Left ventricle myocardium superior (tissue), 1 donor: ENCODE data around the gene NOTCH4. TPM values are rescaled to one million over a fixed set of nuclear protein-coding genes. Genes with fewer than 3 reads are reported as not detected.
A peak's percentile ranks its signal among the peaks of the same experiment; 100 is the strongest.
"Not testable (repeated sequence)": the region's sequence is repeated elsewhere in the genome, so short reads cannot be mapped to it uniquely, and the experiment has no call there.

Source experiments
- ATAC-seq: fragments of 200-7000 bp; cut with Tn5 transposase; one replicate; pipeline ENCODE4 v1.9.1; 2020; ENCODE audit warnings: mild to moderate bottlenecking, moderate library complexity
- DNase-seq: peaks from one replicate; pipeline ENCODE4 v3.0.0-alpha.2; 2020
- intact Hi-C: fragments of 100-400 bp; cut with micrococcal nuclease; formaldehyde crosslinking; loops from one replicate; pipeline ENCODE4 v1.11.0; 2022
- total RNA-seq: library from RNA; stranded (reverse); fragmentation: NEBNext Ultra II Directional; extraction: Animal tissue kit (Norgen Biotek cat#: 25700); gene quantifications from one replicate; pipeline ENCODE4 v1.2.1, GENCODE V29; 2021
- donor health status: DM: no; HTN: yes; CAD: no; lungs with severe emphysema.

Gene NOTCH4
- total RNA-seq, 1 donor from 2014 or later: 22.5 TPM

DNA sequence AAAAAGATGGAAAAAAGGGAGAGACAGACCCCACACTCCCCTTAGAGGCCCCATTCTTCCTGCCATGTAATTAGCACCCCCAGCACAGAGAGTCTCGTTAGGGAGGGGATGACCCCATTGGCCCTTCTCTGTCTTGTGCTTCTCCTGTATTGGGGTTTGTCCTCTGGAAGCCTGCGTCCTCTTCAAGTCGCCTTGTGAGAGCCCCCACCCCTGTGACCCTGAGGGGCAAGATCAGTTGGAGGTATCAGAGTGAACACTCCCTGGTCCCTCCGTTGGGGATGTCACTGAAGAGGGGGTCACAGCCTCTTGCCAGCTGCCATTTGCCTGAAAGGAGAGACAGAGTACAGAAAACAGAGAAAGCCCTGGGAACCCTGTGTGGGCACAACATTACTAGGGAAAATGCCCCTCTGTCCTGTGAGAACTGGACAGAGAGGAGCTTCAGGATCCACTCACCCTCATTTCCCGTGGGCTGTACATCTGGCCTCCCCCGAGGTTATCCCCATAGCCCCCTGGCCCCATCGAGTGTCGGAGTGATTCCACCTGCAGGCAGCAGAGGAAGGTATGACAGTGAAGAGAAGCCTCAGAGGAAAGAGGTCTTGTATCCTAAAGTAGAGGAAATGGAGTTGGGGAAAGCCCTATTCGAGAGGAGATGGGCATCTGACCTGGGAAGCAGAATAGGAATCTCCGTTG, 37.6 kb downstream of the NOTCH4 start:
- ATAC-seq, intact Hi-C loops, DNase-seq: not testable (repeated sequence)

GRCh38 chr6:32185681-32186131, 38.2 kb downstream of the NOTCH4 start:
- ATAC-seq (peak; percentile 67), DNase-seq (peak; percentile 88)

GRCh38 chr6:32184084-32184640, 39.7 kb downstream of the NOTCH4 start, which contains the start of gene AGER:
TSS of gene AGER (minus strand) at chr6:32184253. CDS start at chr6:32184222, 31 bp downstream.
- intact Hi-C loops: no loop called here
- ATAC-seq: no peak

More at GRCh38 chr6:32185681-32186131, 38.2 kb downstream of the NOTCH4 start:
- intact Hi-C loops: not testable (repeated sequence)

GRCh38 chr6:32183483-32184083, 40.3 kb downstream of the NOTCH4 start:
- no peak for ATAC-seq
- peak; percentile 47 for DNase-seq
- intact Hi-C loops: no loop called here

More at GRCh38 chr6:32184084-32184640, 39.7 kb downstream of the NOTCH4 start, which contains the start of gene AGER:
- DNase-seq: no peak

- intact Hi-C loops: no loop called here
- ATAC-seq (no peak), DNase-seq (no peak)
Measured at GRCh38 chr6:32183030-32183429, 40.8 kb downstream of the NOTCH4 start.

- ATAC-seq (no peak), DNase-seq (no peak)
Measured at GRCh38 chr6:32182555-32182981, 41.3 kb downstream of the NOTCH4 start.

DNA sequence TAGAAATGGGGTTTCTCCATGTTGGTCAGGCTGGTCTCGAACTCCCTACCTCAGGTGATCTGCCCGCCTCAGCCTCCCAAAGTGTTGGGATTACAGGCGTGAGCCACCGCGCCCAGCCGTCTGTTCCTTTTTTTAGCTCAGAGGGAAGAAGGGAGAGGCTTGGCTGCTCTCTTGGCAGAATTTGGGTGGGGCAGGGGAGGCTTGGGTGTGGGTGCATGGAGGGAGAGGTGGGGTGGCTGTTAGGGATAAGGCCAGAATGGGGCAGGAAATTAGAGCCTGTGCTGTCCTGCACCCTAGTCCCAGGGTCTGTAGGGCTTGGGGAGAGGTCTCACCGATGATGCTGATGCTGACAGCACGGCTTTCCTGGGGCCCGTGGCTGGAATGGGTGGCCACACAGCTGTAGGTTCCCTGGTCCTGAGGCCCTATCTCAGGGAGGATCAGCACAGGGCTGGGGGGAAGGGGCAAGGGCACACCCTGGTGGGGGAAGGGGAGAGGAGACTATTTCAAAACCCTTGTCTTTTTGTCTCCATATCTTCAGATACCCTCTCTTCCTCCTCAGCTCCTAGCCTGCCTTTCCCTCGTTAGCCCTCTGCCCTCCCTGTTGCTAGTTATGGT, 41.8 kb downstream of the NOTCH4 start:
- DNase-seq (no peak), ATAC-seq (no peak)
- intact Hi-C loops: no loop called here

More at GRCh38 chr6:32182555-32182981, 41.3 kb downstream of the NOTCH4 start:
- intact Hi-C loops: no loop called here

DNA sequence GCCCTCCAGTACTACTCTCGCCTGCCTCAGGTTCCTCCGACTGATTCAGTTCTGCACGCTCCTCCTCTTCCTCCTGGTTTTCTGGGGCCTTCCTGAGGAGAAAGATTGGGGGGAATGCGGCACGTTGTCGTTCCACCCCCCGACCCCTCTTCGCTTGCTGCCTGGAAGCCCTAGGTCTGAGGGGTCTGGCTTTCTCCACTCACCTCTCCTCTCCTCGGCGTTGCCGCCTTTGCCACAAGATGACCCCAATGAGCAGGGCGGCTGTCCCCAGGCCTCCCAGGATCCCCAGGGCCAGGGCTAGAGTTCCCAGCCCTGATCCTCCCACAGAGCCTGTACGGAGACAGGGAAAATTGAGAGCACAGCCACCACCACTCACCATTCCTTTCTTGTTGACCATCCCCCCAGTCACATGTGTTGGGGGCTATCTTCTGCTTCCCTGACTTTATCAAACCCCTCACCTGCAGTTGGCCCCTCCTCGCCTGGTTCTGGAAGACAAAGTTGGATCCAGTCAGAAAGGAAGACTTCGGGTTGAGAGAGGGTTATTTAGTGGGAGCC, 42.6 kb downstream of the NOTCH4 start:
- DNase-seq: no peak
- no peak for ATAC-seq
- intact Hi-C loops: no loop called here

DNA sequence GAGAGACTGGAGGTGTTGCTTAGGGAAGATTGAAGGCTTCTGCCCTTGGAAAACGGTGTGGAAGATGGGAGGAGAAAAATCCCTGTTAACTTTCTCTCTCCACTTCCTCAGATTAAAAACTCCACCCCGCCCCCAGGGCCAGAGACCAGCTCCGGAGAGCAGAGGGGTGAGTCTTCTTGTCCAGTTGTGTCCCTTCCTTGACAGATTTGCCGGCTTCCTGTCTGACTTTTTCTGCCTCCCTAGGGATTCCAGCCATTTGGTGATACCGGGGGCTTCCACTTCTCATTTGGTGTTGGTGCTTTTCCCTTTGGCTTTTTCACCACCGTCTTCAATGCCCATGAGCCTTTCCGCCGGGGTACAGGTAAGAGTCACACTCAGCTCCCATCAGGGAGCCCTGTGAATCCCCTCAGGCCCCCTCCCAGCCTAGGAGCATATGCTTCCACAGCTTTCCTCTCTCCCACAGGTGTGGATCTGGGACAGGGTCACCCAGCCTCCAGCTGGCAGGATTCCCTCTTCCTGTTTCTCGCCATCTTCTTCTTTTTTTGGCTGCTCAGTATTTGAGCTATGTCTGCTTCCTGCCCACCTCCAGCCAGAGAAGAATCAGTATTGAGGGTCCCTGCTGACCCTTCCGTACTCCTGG, 44.0 kb downstream of the NOTCH4 start:
- DNase-seq: no peak
- ATAC-seq: no peak
- intact Hi-C loops: loop anchor here (10.0 kb wide), 1 partner anchor 55 kb away; the partner anchor contains the start of gene ATF6B

- intact Hi-C loops: loop anchor here (10.0 kb wide), 1 partner anchor 54 kb away; the partner anchor contains the start of gene ATF6B
- no peak for ATAC-seq
- no peak for DNase-seq
Measured at GRCh38 chr6:32178547-32179440, 45.1 kb downstream of the NOTCH4 start.

- ATAC-seq (peak; percentile 84), DNase-seq (peak; percentile 94)
- intact Hi-C loops: loop anchor here (10.0 kb wide), 1 partner anchor 53 kb away; the partner anchor contains the start of gene ATF6B
Measured at GRCh38 chr6:32177788-32178546, 45.9 kb downstream of the NOTCH4 start, which contains the start of gene RNF5. TSS of gene RNF5 (plus strand) at chr6:32178405. CDS start at chr6:32178512, 107 bp downstream.

DNA sequence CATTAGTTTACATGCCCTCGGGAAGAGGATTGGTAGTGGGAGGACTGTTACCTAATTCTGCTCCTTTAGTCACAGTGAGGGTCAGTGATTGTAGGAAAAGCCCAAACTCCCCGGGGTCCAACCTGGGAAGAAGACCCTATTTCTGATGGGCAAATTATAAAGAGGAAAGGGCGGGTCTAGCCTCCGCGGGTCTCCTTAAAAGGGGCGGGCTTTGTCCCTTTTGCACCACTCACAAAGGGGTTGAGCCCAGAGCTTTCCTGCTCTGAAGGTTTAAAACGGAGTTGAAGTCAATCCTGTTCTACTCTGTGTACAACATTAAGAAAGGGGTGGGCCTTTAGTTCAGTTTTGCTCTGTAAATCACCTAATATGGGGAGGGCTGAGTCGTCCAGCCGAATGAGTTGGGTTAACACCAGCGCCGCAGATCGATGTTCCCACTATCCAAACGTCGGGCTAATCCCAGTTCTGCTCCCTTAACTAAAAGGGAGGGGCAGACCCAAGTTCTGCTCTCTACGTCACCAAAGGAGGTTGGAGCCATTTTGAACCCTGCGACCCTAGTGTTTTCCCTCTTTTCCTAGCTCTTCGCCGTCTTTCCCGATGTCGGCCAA, 46.6 kb downstream of the NOTCH4 start:
- intact Hi-C loops: loop anchor here (10.0 kb wide), 1 partner anchor 52 kb away; the partner anchor contains the start of gene ATF6B
- ATAC-seq: peak; percentile 19
- no peak for DNase-seq

DNA sequence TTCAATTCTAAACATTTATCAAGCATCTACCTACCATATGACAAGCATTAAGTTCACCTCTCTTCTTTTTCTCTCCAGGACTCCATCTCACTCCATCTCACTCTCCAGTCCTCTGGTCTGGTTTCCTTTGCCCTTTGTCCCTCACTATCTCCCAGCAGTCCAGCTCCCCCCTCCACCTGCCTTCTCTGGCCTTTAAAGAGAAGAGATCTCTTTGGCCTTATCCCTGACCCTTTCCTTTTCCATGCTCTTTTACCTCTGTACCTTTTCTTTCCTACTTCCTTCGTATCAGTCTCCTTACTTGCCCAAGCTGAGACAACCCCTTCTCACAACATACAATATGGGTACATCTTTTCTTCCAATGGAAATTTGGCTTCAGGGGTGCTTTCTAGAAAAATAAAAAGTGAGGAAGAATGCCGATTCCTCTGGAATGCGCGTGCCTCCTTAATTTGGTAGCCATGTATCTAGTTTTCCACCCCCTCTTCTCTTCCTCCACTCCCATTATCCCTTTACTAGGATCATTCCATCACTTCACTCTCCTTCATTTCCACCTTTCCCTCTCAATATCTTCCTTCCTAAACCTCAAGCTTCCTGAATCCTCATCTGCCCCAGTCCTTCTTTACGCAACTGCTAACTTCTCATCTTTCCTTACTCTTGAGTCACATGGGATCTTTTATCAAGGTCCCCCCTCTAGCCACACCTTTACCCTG, 47.2 kb downstream of the NOTCH4 start:
- ATAC-seq (no peak), DNase-seq (no peak)
- intact Hi-C loops: loop anchor here (10.0 kb wide), 1 partner anchor 52 kb away; the partner anchor contains the start of gene ATF6B

DNA sequence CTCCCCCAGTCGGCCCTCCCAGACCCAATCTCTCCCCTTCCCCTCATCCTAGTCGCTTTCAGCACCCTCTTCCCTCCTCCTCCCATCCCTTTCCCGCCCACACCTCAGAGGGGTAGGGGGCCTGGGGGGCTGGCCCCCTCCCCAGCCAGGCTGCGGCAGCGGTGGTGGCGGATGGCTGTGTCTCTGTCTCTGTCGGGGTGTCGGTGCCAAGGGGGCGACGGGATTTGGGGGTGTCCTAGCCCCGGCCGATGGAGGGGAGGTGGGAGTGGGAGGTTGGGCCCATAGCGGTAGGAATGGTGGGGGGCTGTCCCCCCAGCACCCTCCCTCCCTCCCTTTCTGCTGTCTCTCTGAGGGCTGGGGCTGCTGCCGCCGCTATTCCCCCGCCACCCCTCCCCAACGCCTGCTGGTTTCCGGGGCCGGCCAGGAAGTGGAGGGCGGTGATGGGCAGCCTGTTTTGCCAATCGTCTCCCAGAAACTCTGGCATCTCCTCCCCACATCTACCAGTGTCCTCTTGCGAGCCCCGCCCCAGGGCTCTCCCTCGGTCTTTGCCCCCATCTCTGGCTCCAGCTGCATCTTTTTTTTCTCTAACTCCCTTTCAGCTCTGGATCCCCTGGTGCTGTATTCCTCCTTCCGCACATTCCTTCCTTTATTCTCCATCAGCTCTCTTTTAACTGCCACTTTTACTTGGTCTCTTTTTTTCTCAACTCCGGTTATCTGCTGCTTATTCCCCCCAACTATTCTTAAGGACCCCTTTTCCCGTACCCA, 48.0 kb downstream of the NOTCH4 start, which contains the start of gene AGPAT1:
Gene AGPAT1 (minus strand): TSS at position 374 of the 765 bp plus-strand sequence. CDS start 4,588 bp downstream, outside the sequence.
- ATAC-seq (peak; percentile 68), DNase-seq (peak; percentile 98)
- intact Hi-C loops: loop anchor here (10.0 kb wide), 1 partner anchor 51 kb away; the partner anchor contains the start of gene ATF6B

DNA sequence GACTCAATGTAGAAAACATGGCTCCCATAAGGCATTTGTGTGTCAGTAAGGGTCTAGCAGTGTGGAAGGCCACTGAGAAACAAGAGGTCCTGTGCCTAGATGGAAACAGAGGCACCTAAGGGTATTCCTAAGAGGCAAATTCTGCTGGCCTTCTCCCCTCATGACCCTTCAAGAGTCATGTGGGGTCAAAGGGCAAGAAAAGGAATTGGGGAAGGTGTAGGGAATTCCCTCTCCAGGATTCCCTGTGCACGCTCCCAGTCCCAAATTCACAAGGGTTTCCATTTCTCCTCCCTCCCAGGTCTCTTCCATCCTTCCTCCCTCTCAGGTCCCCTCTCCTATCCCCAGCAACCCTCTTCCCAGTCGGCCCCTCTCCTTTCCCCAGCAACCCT, 48.6 kb downstream of the NOTCH4 start:
- intact Hi-C loops: loop anchor here (10.0 kb wide), 1 partner anchor 51 kb away; the partner anchor contains the start of gene ATF6B
- ATAC-seq (no peak), DNase-seq (no peak)
